NOMO-1 treated with DMSO at 0.1 percent for 48 hours (cell line): ENCODE measurements around the gene RXRA.

Source experiments
- DNase-seq: peaks from one replicate; lab custom pipeline; 2025; ENCODE audit not compliant: unreplicated experiment; lab: John Stamatoyannopoulos, UW

The RXRA gene

DNA sequence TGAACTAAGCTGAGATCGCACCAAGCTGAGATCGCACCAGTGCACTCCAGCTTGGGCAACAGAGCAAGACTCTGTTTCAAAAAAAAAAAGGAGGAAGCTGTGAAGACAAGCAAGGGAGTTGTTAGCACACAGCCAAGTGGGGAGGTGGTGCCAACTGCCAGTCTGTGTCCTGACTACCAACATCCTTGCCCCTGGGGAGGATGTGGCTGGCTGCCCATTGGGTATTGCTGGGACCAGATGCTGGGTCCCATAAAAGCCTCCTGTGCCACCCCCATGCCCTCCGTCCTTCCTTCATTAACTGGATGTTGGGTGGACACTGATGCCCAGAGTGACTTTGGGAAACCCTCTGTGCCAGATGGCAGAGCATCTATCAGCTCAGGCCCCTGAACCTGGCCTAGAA lies 158.2 kb downstream of the RXRA start:
- no peak for DNase-seq

DNA sequence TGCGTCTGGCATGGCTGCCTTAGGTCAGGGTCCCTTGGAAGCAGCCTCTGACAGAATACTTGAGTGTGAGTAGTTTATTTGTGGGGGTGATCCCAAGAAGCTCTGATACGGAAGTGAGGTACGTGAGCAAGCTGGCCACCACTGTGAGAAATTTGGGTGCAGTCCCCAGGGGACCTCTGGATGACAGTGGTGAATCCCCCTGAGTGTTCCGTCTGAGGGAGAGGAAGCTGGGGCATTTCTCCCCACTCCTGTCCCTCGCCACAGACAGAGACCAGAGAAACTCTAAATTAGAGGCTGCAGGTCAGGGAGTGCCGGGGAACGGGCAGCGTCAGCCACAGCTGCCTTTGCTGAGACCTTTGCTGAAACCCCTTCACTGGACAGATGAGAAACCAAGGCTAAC lies 159.4 kb downstream of the RXRA start:
- no peak for DNase-seq

DNA sequence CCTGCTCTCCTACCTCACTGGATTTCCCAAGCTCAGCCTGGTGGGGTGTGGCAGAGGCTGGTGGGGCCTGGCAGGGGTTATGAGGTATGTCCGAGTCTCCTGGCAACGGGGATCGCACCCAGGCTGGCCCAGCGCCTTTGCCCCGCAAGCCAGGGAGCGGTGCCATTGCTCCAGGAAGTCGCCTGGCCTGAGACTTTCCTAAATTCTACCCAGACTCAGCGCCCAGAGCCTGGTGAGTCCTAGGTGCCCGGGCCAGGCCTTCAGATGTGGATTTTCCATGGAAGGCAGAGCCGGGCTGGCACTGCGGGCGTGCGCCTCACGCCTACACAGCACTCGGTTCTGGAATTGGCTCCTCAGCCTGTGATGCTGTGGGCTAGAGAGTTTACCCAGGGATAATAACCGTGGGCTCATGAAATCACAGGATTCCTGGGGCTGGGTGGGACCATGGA lies 159.9 kb downstream of the RXRA start:
- DNase-seq, result no peak

DNA sequence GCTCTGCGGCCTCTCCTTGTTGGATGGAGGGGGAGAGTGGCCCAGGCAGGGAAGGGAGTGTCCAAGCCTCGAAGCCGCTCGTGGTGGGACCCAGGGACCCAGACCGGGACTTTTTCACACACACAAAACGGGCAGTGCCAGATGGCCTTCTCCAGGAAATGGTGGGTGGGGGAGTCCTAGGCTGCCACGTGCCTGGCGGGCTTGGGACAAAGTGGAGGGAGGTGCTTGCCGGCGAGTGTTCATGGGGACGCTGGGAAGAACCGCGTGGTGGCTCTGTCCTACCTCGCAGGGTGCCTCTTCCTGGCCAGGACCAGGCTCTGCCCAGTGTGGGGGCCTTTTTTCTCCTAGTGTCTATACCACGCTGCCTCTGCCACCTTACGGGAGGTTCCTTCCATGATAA lies 160.3 kb downstream of the RXRA start:
- no peak for DNase-seq
